ENCODE measurements around the gene C6orf47. TPM values are rescaled to one million over a fixed set of nuclear protein-coding genes. Genes with fewer than 3 reads are reported as not detected.

Gene C6orf47
- total and polyA plus RNA-seq, 2 of the 13 experiments (the other 11 are each of a cell fraction or from before 2014, with no cell fraction given): 1.7 to 18.1 TPM

GRCh38 chr6:31619805-31620585 lies 40.6 kb downstream of the C6orf47 start (continued):
- TF ChIP-seq GMEB2 (CRISPR knock-in tag; IDR thresholded peaks at IDR 0.05; ENCODE audit: low read depth) (peak; percentile 84), SALL2 (CRISPR knock-in tag; IDR thresholded peaks at IDR 0.05) (peak; percentile 44; the same call in 1 of the 2 replicates), NFKB2 (CRISPR knock-in tag; IDR thresholded peaks at IDR 0.05; ENCODE audit: borderline replicate concordance) (peak; percentile 96), CEBPG (CRISPR knock-in tag; IDR thresholded peaks at IDR 0.05) (peak; percentile 9; the same call in 1 of the 2 replicates), SMAD3 (CRISPR knock-in tag; IDR thresholded peaks at IDR 0.05) (no peak), TEAD3 (CRISPR knock-in tag; optimal IDR thresholded peaks at IDR 0.05; ENCODE audit: borderline replicate concordance) (peak; percentile 70), ISL2 (CRISPR knock-in tag; IDR thresholded peaks at IDR 0.05) (peak; percentile 44), ZFYVE20 (CRISPR knock-in tag; IDR thresholded peaks at IDR 0.05; ENCODE audit: borderline replicate concordance, low read depth) (no peak), KLF12 (CRISPR knock-in tag; IDR thresholded peaks at IDR 0.05; ENCODE audit: borderline replicate concordance) (0 out of 2 replicates have a peak, but pooled peaks have one; percentile 35), KMT2B (CRISPR knock-in tag; IDR thresholded peaks at IDR 0.05) (peak; percentile 78), CREBL2 (CRISPR knock-in tag; IDR thresholded peaks at IDR 0.05; ENCODE audit: borderline replicate concordance) (no peak), HNRNPK (IDR thresholded peaks at IDR 0.05; ENCODE audit: low read depth, low read length, poor library complexity, severe bottlenecking) (no peak), ZNF616 (CRISPR knock-in tag; IDR thresholded peaks at IDR 0.05; ENCODE audit: low read depth) (no peak), MAFF (IDR thresholded peaks at IDR 0.05; ENCODE audit: low read depth, low read length) (peak; percentile 30; the same call in 1 of the 2 replicates), MXI1 (IDR thresholded peaks at IDR 0.05; ENCODE audit: borderline replicate concordance, low read depth, low read length) (peak; percentile 73; the same call in 1 of the 3 replicates), HCFC1 (IDR thresholded peaks at IDR 0.05; ENCODE audit: low read depth, low read length) (peak; percentile 23), FOXP4 (CRISPR knock-in tag; IDR thresholded peaks at IDR 0.05) (peak; percentile 76; the same call in 1 of the 2 replicates), ZNF766 (CRISPR knock-in tag; IDR thresholded peaks at IDR 0.05; ENCODE audit: borderline replicate concordance) (peak; percentile 86; the same call in 1 of the 2 replicates), ZNF564 (CRISPR knock-in tag; IDR thresholded peaks at IDR 0.05) (peak; percentile 73), SKIL (CRISPR knock-in tag; IDR thresholded peaks at IDR 0.05; ENCODE audit: borderline replicate concordance) (no peak), SRF (IDR thresholded peaks at IDR 0.05; ENCODE audit: low read depth, low read length) (no peak), ZNF605 (CRISPR knock-in tag; IDR thresholded peaks at IDR 0.05) (no peak; the same call in 1 of the 2 replicates), ZSCAN31 (CRISPR knock-in tag; IDR thresholded peaks at IDR 0.05; ENCODE audit: low read depth) (peak; percentile 21; the same call in 1 of the 2 replicates), CREM (IDR thresholded peaks at IDR 0.05) (peak; percentile 92), CREM (CRISPR knock-in tag; IDR thresholded peaks at IDR 0.05) (no peak)

Data from HepG2 (cell line).